Measurements from ENCODE around the gene XPR1. TPM values are rescaled to one million over a fixed set of nuclear protein-coding genes. Genes with fewer than 3 reads are reported as not detected.

XPR1 gene
- polyA plus RNA-seq, 1 donor (not counting 4 experiments of a cell fraction or from before 2014, with no cell fraction given): 40.0 TPM

GRCh38 chr1:180642781-180643180 is 11.0 kb downstream of the XPR1 start:
- Histone ChIP-seq H2AFZ (ENCODE audit: control insufficient read depth, low read length) (no peak overlapping the region), H3K4me2 (ENCODE audit: control insufficient read depth, extremely low read depth, insufficient read depth, low read depth, low read length) (no peak overlapping the region), H3K4me3 (ENCODE audit: control insufficient read depth in 2 of 3, extremely low read depth in 1 of 3, insufficient read depth in 2 of 3, low read depth in 1 of 3, low read length in 3 of 3) (no peak overlapping the region), H3K27ac (ENCODE audit: control insufficient read depth, insufficient read depth, low read length) (no peak overlapping the region), H3K9ac (ENCODE audit: control insufficient read depth, extremely low read depth, insufficient read depth, low read length) (no peak overlapping the region), H3K9me1 (ENCODE audit: control insufficient read depth, extremely low read depth, insufficient read depth, low read length) (no peaks in the 10 kb centered on the region), H3K79me2 (ENCODE audit: control insufficient read depth, insufficient read depth, low read length) (peaks cover 27% of the 10 kb centered on the region), H3K27me3 (ENCODE audit: control insufficient read depth, extremely low read depth, insufficient read depth, low read length) (no peaks in the 10 kb centered on the region), H3K9me3 (ENCODE audit: control insufficient read depth, low read depth, low read length) (no peaks in the 10 kb centered on the region), H3K36me3 (ENCODE audit: control insufficient read depth in 2 of 2, extremely low read depth in 1 of 2, insufficient read depth in 2 of 2, low read length in 2 of 2) (no peaks in the 10 kb centered on the region), H3K4me1 (ENCODE audit: control insufficient read depth, extremely low read depth, insufficient read depth, low read length) (no peaks in the 10 kb centered on the region), H4K20me1 (ENCODE audit: control insufficient read depth, extremely low read depth, insufficient read depth, low read length) (no peaks in the 10 kb centered on the region)
- no peak for FAIRE-seq
- DNase-seq (ENCODE audit: low read depth, low spot score): no peak
- TF ChIP-seq CTCF (optimal IDR thresholded peaks at IDR 0.05 in 1 of 3, IDR thresholded peaks at IDR 0.05 in 1 of 3, conservative IDR thresholded peaks at IDR 0.05 in 1 of 3; ENCODE audit: extremely low read depth in 1 of 3, insufficient read depth in 2 of 3, low read length in 3 of 3): no peak
- TF ChIP-seq EZH2 (IDR thresholded peaks at IDR 0.05; ENCODE audit: low read length): no peak
- dilution Hi-C loops (cut with MboI; ENCODE audit: extremely low pct_ligation_motif_present, low sequenced_read_pairs): no loop called here

DNA sequence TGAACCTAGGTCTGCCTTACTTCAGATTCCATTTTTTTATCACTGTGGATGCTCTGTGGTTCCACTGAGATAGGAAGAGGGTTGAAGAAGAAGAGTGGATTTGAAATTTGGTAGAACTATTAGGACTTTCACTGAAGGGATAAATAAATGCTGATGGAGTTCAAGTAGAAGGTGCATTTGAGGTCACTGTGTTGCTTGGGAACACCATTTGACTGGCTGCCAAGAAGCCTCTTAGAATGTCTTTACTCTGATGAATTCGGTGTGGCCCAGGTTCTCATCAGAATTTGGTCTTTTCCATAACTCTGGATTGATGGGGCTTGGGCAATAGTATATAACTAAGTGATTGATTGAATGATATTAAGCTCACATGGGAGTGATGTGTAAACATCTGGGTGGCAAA is 11.9 kb downstream of the XPR1 start:
- H3K9ac ChIP-seq (ENCODE audit: control insufficient read depth, extremely low read depth, insufficient read depth, low read length): no peak overlapping the region
- DNase-seq (ENCODE audit: low read depth, low spot score) (no peak), FAIRE-seq (no peak)
- H3K4me3 ChIP-seq (ENCODE audit: control insufficient read depth in 2 of 3, extremely low read depth in 1 of 3, insufficient read depth in 2 of 3, low read depth in 1 of 3, low read length in 3 of 3): no peak overlapping the region
- no peaks in the 10 kb centered on the region for H3K36me3 ChIP-seq (ENCODE audit: control insufficient read depth in 2 of 2, extremely low read depth in 1 of 2, insufficient read depth in 2 of 2, low read length in 2 of 2)
- no peak overlapping the region for H3K27ac ChIP-seq (ENCODE audit: control insufficient read depth, insufficient read depth, low read length)
- no peaks in the 10 kb centered on the region for H4K20me1 ChIP-seq (ENCODE audit: control insufficient read depth, extremely low read depth, insufficient read depth, low read length)
- no peak overlapping the region for H3K4me2 ChIP-seq (ENCODE audit: control insufficient read depth, extremely low read depth, insufficient read depth, low read depth, low read length)
- no peak overlapping the region for H2AFZ ChIP-seq (ENCODE audit: control insufficient read depth, low read length)
- no peaks in the 10 kb centered on the region for H3K9me1 ChIP-seq (ENCODE audit: control insufficient read depth, extremely low read depth, insufficient read depth, low read length)
- no peak for TF ChIP-seq CTCF (optimal IDR thresholded peaks at IDR 0.05 in 1 of 3, IDR thresholded peaks at IDR 0.05 in 1 of 3, conservative IDR thresholded peaks at IDR 0.05 in 1 of 3; ENCODE audit: extremely low read depth in 1 of 3, insufficient read depth in 2 of 3, low read length in 3 of 3)
- TF ChIP-seq EZH2 (IDR thresholded peaks at IDR 0.05; ENCODE audit: low read length): no peak
- no peaks in the 10 kb centered on the region for H3K4me1 ChIP-seq (ENCODE audit: control insufficient read depth, extremely low read depth, insufficient read depth, low read length)
- no peaks in the 10 kb centered on the region for H3K9me3 ChIP-seq (ENCODE audit: control insufficient read depth, low read depth, low read length)
- no peaks in the 10 kb centered on the region for H3K27me3 ChIP-seq (ENCODE audit: control insufficient read depth, extremely low read depth, insufficient read depth, low read length)
- dilution Hi-C loops (cut with MboI; ENCODE audit: extremely low pct_ligation_motif_present, low sequenced_read_pairs): no loop called here
- H3K79me2 ChIP-seq (ENCODE audit: control insufficient read depth, insufficient read depth, low read length): peaks cover 28% of the 10 kb centered on the region

Data from keratinocyte (primary cell).